ENCODE measurements around the gene ASPHD2. TPM values are rescaled to one million over a fixed set of nuclear protein-coding genes. Genes with fewer than 3 reads are reported as not detected.

Gene ASPHD2
- total and polyA plus RNA-seq, 2 of the 13 experiments (the other 11 are each of a cell fraction or from before 2014, with no cell fraction given): 0.04 TPM

DNA sequence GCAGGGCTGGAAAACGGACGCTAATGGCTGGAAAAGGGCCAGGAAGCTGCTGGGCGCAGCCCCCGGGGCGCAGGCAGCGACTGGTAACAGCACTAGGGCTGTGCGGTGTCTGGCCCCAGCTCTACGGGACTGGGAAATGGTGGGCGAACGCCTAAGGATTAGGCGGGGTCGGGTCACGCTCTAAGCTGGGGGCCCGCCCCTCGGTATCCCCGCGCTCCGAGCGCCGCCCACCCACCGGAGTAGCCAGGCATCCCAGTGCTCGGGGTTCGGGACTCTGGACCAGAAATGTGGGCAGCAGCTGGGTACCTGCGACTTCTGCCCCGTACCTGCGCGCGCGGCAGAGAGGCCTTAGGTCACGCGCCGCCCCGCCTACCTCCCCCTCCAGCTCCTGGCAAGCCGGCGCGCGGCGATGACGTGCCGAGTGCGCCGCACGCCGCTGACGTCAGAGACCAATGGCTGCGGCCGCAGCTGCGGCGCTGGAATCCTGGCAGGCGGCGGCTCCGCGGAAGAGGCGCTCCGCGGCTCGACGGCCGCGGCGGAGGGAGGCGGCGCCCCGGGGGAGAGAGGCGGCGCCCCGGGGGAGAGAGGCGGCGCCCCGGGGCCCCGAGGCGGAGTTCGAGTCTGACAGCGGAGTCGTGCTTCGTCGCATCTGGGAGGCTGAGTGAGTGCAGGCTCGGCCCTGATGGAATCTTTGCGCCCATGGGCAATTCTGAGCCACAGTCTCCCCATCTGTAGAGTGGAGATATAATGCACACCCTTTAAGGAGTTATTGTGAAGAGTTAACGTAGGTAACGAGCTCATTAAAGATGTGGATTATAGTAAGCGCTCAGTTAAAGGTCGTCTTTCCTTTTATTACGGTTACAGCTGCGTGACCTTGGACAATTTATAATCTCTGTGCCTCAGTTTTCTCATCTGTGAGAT lies 54.6 kb downstream of the ASPHD2 start, which contains the start of the genes HPS4 and SRRD (continued):
- TF ChIP-seq ZNF318 (CRISPR knock-in tag; IDR thresholded peaks at IDR 0.05) (no peak), ZNF530 (CRISPR knock-in tag; IDR thresholded peaks at IDR 0.05; ENCODE audit: low read depth) (no peak), ZNF205 (CRISPR knock-in tag; IDR thresholded peaks at IDR 0.05) (no peak), NFE2 (CRISPR knock-in tag; IDR thresholded peaks at IDR 0.05) (no peak), ZNF577 (CRISPR knock-in tag; IDR thresholded peaks at IDR 0.05; ENCODE audit: borderline replicate concordance, low read depth) (no peak), HOXA5 (CRISPR knock-in tag; IDR thresholded peaks at IDR 0.05) (peak; percentile 86; the same call in 1 of the 2 replicates), ZNF776 (CRISPR knock-in tag; IDR thresholded peaks at IDR 0.05) (peak; percentile 79; the same call in 1 of the 2 replicates), ARNT (IDR thresholded peaks at IDR 0.05) (no peak), KLF9 (CRISPR knock-in tag; IDR thresholded peaks at IDR 0.05; ENCODE audit: low read depth) (peak; percentile 71; the same call in 1 of the 2 replicates), TP53 (CRISPR knock-in tag; conservative IDR thresholded peaks at IDR 0.05) (no peak; the same call in 1 of the 2 replicates), MIXL1 (CRISPR knock-in tag; IDR thresholded peaks at IDR 0.05) (0 out of 2 replicates have a peak, but pooled peaks have one; percentile 49), SMARCE1 (IDR thresholded peaks at IDR 0.05; ENCODE audit: borderline replicate concordance) (no peak), MAF1 (CRISPR knock-in tag; IDR thresholded peaks at IDR 0.05; ENCODE audit: borderline replicate concordance) (peak; percentile 77; the same call in 1 of the 2 replicates), E2F2 (CRISPR knock-in tag; IDR thresholded peaks at IDR 0.05; ENCODE audit: borderline replicate concordance) (no peak), XRCC5 (optimal IDR thresholded peaks at IDR 0.05; ENCODE audit: low read length) (no peak)
- TF ChIP-seq, protein P1, sequence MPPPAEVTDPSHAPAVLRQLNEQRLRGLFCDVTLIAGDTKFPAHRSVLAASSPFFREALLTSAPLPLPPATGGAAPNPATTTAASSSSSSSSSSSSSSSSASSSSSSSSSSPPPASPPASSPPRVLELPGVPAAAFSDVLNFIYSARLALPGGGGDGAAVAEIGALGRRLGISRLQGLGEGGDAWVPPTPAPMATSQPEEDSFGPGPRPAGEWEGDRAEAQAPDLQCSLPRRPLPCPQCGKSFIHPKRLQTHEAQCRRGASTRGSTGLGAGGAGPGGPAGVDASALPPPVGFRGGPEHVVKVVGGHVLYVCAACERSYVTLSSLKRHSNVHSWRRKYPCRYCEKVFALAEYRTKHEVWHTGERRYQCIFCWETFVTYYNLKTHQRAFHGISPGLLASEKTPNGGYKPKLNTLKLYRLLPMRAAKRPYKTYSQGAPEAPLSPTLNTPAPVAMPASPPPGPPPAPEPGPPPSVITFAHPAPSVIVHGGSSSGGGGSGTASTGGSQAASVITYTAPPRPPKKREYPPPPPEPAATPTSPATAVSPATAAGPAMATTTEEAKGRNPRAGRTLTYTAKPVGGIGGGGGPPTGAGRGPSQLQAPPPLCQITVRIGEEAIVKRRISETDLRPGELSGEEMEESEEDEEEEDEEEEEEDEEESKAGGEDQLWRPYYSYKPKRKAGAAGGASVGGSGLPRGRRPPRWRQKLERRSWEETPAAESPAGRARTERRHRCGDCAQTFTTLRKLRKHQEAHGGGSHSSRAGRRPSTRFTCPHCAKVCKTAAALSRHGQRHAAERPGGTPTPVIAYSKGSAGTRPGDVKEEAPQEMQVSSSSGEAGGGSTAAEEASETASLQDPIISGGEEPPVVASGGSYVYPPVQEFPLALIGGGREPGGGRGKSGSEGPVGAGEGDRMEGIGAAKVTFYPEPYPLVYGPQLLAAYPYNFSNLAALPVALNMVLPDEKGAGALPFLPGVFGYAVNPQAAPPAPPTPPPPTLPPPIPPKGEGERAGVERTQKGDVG (CRISPR knock-in tag; IDR thresholded peaks at IDR 0.05; ENCODE audit: borderline replicate concordance): 0 out of 2 replicates have a peak, but pooled peaks have one; percentile 47

All from HepG2 (cell line).